GM10248 (cell line): Measurements from ENCODE around the gene ODF2L.

ENCODE experiments used
- CTCF ChIA-PET: fragments of 300-600 bp; sonication (Branson Sonifier 250); formaldehyde crosslinking; extraction: SDS; loops from one replicate; lab custom pipeline; 2021; ENCODE audit warnings: antibody characterized with exemption; lab: Yijun Ruan, JAX
- POLR2A ChIA-PET: fragments of 350-650 bp; sonication (Branson Sonifier 250); formaldehyde crosslinking; extraction: SDS; loops from one replicate; lab custom pipeline; 2020; ENCODE audit warnings: antibody characterized with exemption; lab: Yijun Ruan, JAX
- DNase-seq: peaks from one replicate; pipeline ENCODE4 v3.0.0; 2012; ENCODE audit errors: extremely low spot score
- CTCF ChIP-seq: IDR thresholded peaks from 2 replicates; pipeline ENCODE4 v1.5.1; 2012; ENCODE audit warnings: mild to moderate bottlenecking, low read depth; ENCODE audit errors: extremely low read depth, missing control alignments, control extremely low read depth

ODF2L gene

GRCh38 chr1:86317926-86318325 lies 78.2 kb downstream of the ODF2L start:
- CTCF ChIA-PET: interaction anchor here (1.4 to 1.6 kb wide), 2 partner anchors 9 to 12 kb away, joined by 4 to 5 read pairs; no protein-coding TSS in a partner anchor
- POLR2A ChIA-PET: no interaction called here

GRCh38 chr1:86305731-86306130 lies 90.4 kb downstream of the ODF2L start:
- DNase-seq: no peak
- no peak for TF ChIP-seq CTCF
- ChIA-PET POLR2A (no interaction called here), CTCF (interaction anchor here (1.2 to 1.4 kb wide), 2 partner anchors 11 to 18 kb away, joined by 3 to 4 read pairs; no protein-coding TSS in a partner anchor)

More at GRCh38 chr1:86317926-86318325, 78.2 kb downstream of the ODF2L start:
- no peak for TF ChIP-seq CTCF
- DNase-seq: no peak

GRCh38 chr1:86303041-86303690 lies 93.0 kb downstream of the ODF2L start:
- CTCF ChIA-PET: interaction anchor here (0.7 kb wide), 1 partner anchor 22 kb away, joined by 3 read pairs; no protein-coding TSS in a partner anchor
- TF ChIP-seq CTCF: no peak
- DNase-seq: no peak
- POLR2A ChIA-PET: no interaction called here
